Pancreas (tissue), 10 donors: Measurements from ENCODE around the gene GABRA5. TPM values are rescaled to one million over a fixed set of nuclear protein-coding genes. Genes with fewer than 3 reads are reported as not detected.

Experiments
- ATAC-seq, 4 donors: fragments of 200-7000 bp; cut with Tn5 transposase; one replicate each; pipeline versions ENCODE4 v1.8.0 to v1.9.1; 2020; ENCODE audit warnings: mild to moderate bottlenecking in 4 of 4, moderate library complexity in 4 of 4
- DNase-seq, 6 donors: peaks; one replicate each; pipeline ENCODE4 v3.0.0-alpha.2; 2020
- FAIRE-seq: peaks from 2 replicates; lab custom pipeline; 2012; peaks lifted over from hg19 to GRCh38; lab: Jason Lieb, UNC
- H3K27ac ChIP-seq, 4 donors: fragments of 200-600 bp; sonication (generic); 1 replicate in 3 of 4; 2 replicates in 1 of 4; pipeline versions ENCODE4 v1.5.0 to v1.8.0; 2020
- H3K27me3 ChIP-seq, 4 donors: fragments of 200-600 bp; one replicate each; pipeline ENCODE4 v1.8.0; 2021
- H3K36me3 ChIP-seq, 3 donors: fragments of 200-600 bp; sonication (generic) in 1 of 3; one replicate each; pipeline versions ENCODE4 v1.5.0 to v1.8.0; 2020 to 2021
- H3K4me1 ChIP-seq, 3 donors: fragments of 200-600 bp; one replicate each; pipeline ENCODE4 v1.8.0; 2021
- H3K4me3 ChIP-seq, 4 donors: fragments of 200-600 bp; sonication (generic) in 2 of 4; one replicate each; pipeline versions ENCODE4 v1.5.0 to v1.8.0; 2020 to 2021
- H3K9me3 ChIP-seq, 4 donors: fragments of 200-600 bp; one replicate each; pipeline ENCODE4 v1.8.0; 2021
- CTCF ChIP-seq, 4 donors: fragments of 200-600 bp; sonication (generic) in 3 of 4; IDR thresholded peaks; one replicate each; pipeline versions ENCODE4 v1.5.0 to v1.8.0; 2021; ENCODE audit warnings: antibody characterized with exemption in 4 of 4
- WGBS, 2 donors: extraction: QIAGEN DNeasy Blood & Tissue Kit; methylation state at CpG; one replicate each; pipeline ENCODE4 v1.1.7; 2013; 5-methylcytosine and 5-hydroxymethylcytosine counted together
- intact Hi-C, 3 donors: fragments of 100-400 bp; cut with DNase I; formaldehyde crosslinking; loops; one replicate each; pipeline versions ENCODE4 v1.11.1 to v1.14.2; 2022
- polyA plus RNA-seq, 2 donors: library from polyadenylated mRNA; stranded (reverse); fragments of 200-250 nt; gene quantifications; one replicate each; pipeline ENCODE4 v1.2.3, GENCODE V29; 2013
- total RNA-seq, 6 donors: library from RNA; stranded (reverse); fragmentation: NEBNext Ultra II Directional in 4 of 6; extraction: Animal tissue kit (Norgen Biotek cat#: 25700) in 4 of 6; gene quantifications; one replicate each; pipeline versions ENCODE4 v1.2.1 to v1.2.4, GENCODE V29; 2021 to 2023
- donor health status: healthy with polysubstance abuse.
- donor health status: DM: no; HTN: no; CAD: no; lungs with moderate emphysema.
- donor health status: DM: no; HTN: no; CAD: no.
- donor health status: control.
- donor health status: control.
- donor health status: Bipolar disorder and iron deficiency.
- donor health status: DM: yes; HTN: yes; CAD: no.
- donor health status: DM: no; HTN: no; CAD: no.
- donor health status: DM: no; HTN: no; CAD: no.
- donor health status: DM: yes; HTN: yes; CAD: no.

Gene GABRA5
- total and polyA plus RNA-seq, 8 donors, result 0.16 to 0.52 (median 0.28) TPM; not detected in 4

DNA sequence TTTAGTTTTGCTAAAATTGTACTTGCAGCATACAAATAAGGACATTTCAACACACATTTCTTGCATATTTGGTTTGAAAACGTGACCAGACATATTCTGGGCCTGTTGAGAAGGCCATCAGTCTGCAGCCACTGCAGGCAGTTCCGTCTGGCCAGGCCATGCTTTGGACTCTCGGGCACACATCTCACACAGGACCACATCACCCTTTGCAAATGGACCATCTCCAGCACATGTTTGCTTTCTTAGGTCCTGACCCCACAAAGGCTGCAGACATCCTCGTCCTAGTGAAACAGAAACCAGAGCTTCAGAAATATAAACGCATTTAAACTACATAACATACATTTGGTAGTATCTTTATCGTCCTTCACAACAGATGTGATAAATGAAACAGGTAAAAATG, 24.1 kb downstream of the GABRA5 start:
- Histone ChIP-seq H3K4me3 (no peak overlapping the region), H3K4me1 (peaks cover 4 to 9% (median 5%) of the 10 kb centered on the region in 3 donors), H3K9me3 (no peaks in the 10 kb centered on the region), H3K27me3 (peaks cover 0 to 16% (median 0%) of the 10 kb centered on the region in 4 donors), H3K27ac (no peak overlapping the region), H3K36me3 (no peaks in the 10 kb centered on the region)
- FAIRE-seq, result no peak
- no peak for TF ChIP-seq CTCF (IDR thresholded peaks at IDR 0.05)
- ATAC-seq, result no peak
- DNase-seq, result no peak
- intact Hi-C loops, result loop anchor here in 1 of 3 donors (5.0 kb wide), 1 partner anchor 126 kb away; no protein-coding TSS in a partner anchor
- 54 to 57% methylated on average over 6 of the region's 6 CpGs for WGBS, 2 donors

- Histone ChIP-seq H3K4me1 (peaks cover 4 to 9% (median 5%) of the 10 kb centered on the region in 3 donors), H3K9me3 (no peaks in the 10 kb centered on the region), H3K4me3 (peak overlapping the region in 1 of 4 donors; percentile 1), H3K36me3 (no peaks in the 10 kb centered on the region), H3K27ac (no peak overlapping the region), H3K27me3 (peaks cover 0 to 16% (median 0%) of the 10 kb centered on the region in 4 donors)
- FAIRE-seq, result no peak
- ATAC-seq, result peak; percentile 52 to 79 (median 76)
- TF ChIP-seq CTCF (IDR thresholded peaks at IDR 0.05), result peak; percentile 27 to 63 (median 38)
- peak in 5 of 6 donors; percentile 22 to 84 (median 55) for DNase-seq
- WGBS, 2 donors, result 3% methylated on average over 36 to 37 of the region's 37 CpGs
- intact Hi-C loops, result loop anchor here in 1 of 3 donors (5.0 kb wide), 1 partner anchor 126 kb away; no protein-coding TSS in a partner anchor
These were observed 24.8 kb downstream of the GABRA5 start for GRCh38 chr15:26891448-26892181.

DNA sequence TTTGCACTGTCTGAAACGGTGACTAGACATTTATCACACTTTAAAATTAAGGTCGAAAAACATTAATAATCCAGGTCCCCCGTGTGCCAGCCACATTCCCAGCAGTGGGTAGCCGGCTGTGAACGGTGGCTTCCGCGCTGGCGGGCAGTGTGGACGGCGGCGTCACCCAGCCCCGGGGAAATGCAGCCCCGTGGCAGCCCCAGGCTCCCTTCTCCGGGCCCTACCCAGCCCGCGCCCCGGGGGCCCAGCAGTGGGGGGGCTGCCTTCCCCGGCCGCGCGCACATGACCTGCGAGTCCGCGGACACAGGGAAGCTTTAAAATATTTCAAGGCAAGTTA, 25.3 kb downstream of the GABRA5 start:
- no peak for DNase-seq
- no peaks in the 10 kb centered on the region for H3K9me3 ChIP-seq
- intact Hi-C loops, result loop anchor here in 1 of 3 donors (5.0 kb wide), 1 partner anchor 125 kb away; no protein-coding TSS in a partner anchor

DNA sequence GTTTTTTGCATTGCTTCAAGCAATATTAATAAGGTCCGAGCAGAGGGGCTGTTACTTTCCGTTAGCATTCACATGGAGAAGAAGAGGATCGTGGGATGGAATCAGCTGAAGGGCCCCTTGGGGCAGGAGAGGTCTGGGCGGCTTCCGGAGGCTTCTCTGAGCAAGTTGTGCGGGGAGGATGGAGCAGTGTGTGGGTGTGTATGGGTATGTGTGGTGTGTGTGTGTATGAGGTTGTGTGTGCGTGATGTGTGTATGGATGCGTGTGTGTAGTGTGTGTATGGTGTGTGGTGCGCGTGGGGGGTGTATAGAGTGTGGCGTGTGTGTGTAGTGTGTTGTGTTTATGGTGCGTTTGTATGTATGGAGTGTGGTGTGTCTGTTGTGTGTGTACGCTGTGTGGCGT, 25.8 kb downstream of the GABRA5 start:
- ATAC-seq (no peak), FAIRE-seq (no peak), DNase-seq (no peak)
- intact Hi-C loops, result loop anchor here in 1 of 3 donors (5.0 kb wide), 1 partner anchor 125 kb away; no protein-coding TSS in a partner anchor
- H3K36me3 ChIP-seq, result no peaks in the 10 kb centered on the region
- 66 to 74% methylated on average over 14 of the region's 14 CpGs for WGBS, 2 donors
- H3K4me1 ChIP-seq, result peaks cover 4 to 9% (median 5%) of the 10 kb centered on the region in 3 donors
- TF ChIP-seq CTCF (IDR thresholded peaks at IDR 0.05), result no peak
- H3K27me3 ChIP-seq, result peaks cover 0 to 16% (median 0%) of the 10 kb centered on the region in 4 donors
- no peak overlapping the region for H3K4me3 ChIP-seq
- H3K9me3 ChIP-seq, result no peaks in the 10 kb centered on the region
- no peak overlapping the region for H3K27ac ChIP-seq

More for the DNA sequence above, 25.3 kb downstream of the GABRA5 start:
- WGBS, 2 donors, result 7 to 11% methylated on average over 24 of the region's 24 CpGs
- peaks cover 0 to 16% (median 0%) of the 10 kb centered on the region in 4 donors for H3K27me3 ChIP-seq
- H3K27ac ChIP-seq, result no peak overlapping the region
- FAIRE-seq (no peak), ATAC-seq (peak in 2 of 4 donors; percentile 13 to 28)
- H3K4me3 ChIP-seq, result no peak overlapping the region
- no peaks in the 10 kb centered on the region for H3K36me3 ChIP-seq
- TF ChIP-seq CTCF (IDR thresholded peaks at IDR 0.05), result no peak
- H3K4me1 ChIP-seq, result peaks cover 4 to 9% (median 5%) of the 10 kb centered on the region in 3 donors
